Testis (tissue), 3 donors: Measurements from ENCODE around the gene PARVG. TPM values are rescaled to one million over a fixed set of nuclear protein-coding genes. Genes with fewer than 3 reads are reported as not detected.
A peak's percentile ranks its signal among the peaks of the same experiment; 100 is the strongest.

Experiments
- DNase-seq: peaks from one replicate; pipeline ENCODE4 v3.0.0-alpha.2; 2019
- H3K27ac ChIP-seq, 2 donors: fragments of 200-600 bp; sonication (generic); one replicate each; pipeline ENCODE4 v1.5.1; 2019
- H3K27me3 ChIP-seq: fragments of 200-600 bp; sonication (generic); one replicate; pipeline ENCODE4 v1.5.1; 2019
- H3K36me3 ChIP-seq: fragments of 200-600 bp; sonication (generic); one replicate; pipeline ENCODE4 v1.5.1; 2017; ENCODE audit warnings: low read depth; ENCODE audit errors: missing control alignments
- H3K4me1 ChIP-seq: fragments of 200-600 bp; sonication (generic); one replicate; pipeline ENCODE4 v1.5.1; 2019
- H3K4me3 ChIP-seq, 2 donors: fragments of 200-600 bp; sonication (generic); one replicate each; pipeline ENCODE4 v1.5.1; 2017 to 2019
- H3K9me3 ChIP-seq: fragments of 200-600 bp; sonication (generic); one replicate; pipeline ENCODE4 v1.5.1; 2017
- POLR2A ChIP-seq: fragments of 450-650 bp; IDR thresholded peaks from one replicate; pipeline ENCODE4 v1.6.1; 2017; ENCODE audit warnings: antibody characterized with exemption, mild to moderate bottlenecking, moderate library complexity
- WGBS, 2 donors: methylation state at CpG; one replicate each; pipeline ENCODE4 v1.1.5; 2018; 5-methylcytosine and 5-hydroxymethylcytosine counted together
- intact Hi-C: fragments of 100-400 bp; cut with DNase I; formaldehyde crosslinking; loops from one replicate; pipeline ENCODE4 v1.15.1; 2023; ENCODE audit warnings: low total_unique reads
- polyA plus RNA-seq: library from polyadenylated mRNA; stranded (reverse); fragments of 350-450 nt; fragmentation: Illumina TruSeq; extraction: RNeasy Lipid Tissue Mini Kit (QIAGEN cat#74804); gene quantifications from one replicate; pipeline ENCODE4 v1.2.3, GENCODE V29; 2014; ENCODE audit warnings: low read depth, low replicate concordance; ENCODE audit not compliant: insufficient read depth
- total RNA-seq, 2 donors: library from RNA; depleted of rRNA; stranded (reverse); fragments of >200 nt; gene quantifications; one replicate each; pipeline ENCODE4 v1.2.3, GENCODE V29; 2016
- TF ChIP-seq, protein P1 (sequence below), 3 experiments: fragments of 450-650 bp in 2 of 3; fragments of 200-600 bp in 1 of 3; sonication (generic) in 1 of 3; IDR thresholded peaks; one replicate each; pipeline ENCODE4 v1.5.1; 2016 to 2019; ENCODE audit warnings: antibody characterized with exemption in 3 of 3, mild to moderate bottlenecking in 2 of 3, moderate library complexity in 1 of 3

PARVG gene
- total and polyA plus RNA-seq, 3 donors from 2014 or later: 7.2 to 14.1 (median 9.7) TPM

GRCh38 chr22:44191036-44191454, 10.3 kb downstream of the PARVG start:
- Histone ChIP-seq H3K9me3 (no peaks in the 10 kb centered on the region), H3K4me3 (no peak overlapping the region), H3K36me3 (no peaks in the 10 kb centered on the region), H3K4me1 (no peaks in the 10 kb centered on the region), H3K27me3 (no peaks in the 10 kb centered on the region), H3K27ac (no peak overlapping the region)
- WGBS, 2 donors: 52 to 82% methylated on average over 2 to 9 of the region's 9 CpGs
- DNase-seq: no peak
- intact Hi-C loops: no loop called here
- TF ChIP-seq POLR2A: no peak
- TF ChIP-seq, protein P1, sequence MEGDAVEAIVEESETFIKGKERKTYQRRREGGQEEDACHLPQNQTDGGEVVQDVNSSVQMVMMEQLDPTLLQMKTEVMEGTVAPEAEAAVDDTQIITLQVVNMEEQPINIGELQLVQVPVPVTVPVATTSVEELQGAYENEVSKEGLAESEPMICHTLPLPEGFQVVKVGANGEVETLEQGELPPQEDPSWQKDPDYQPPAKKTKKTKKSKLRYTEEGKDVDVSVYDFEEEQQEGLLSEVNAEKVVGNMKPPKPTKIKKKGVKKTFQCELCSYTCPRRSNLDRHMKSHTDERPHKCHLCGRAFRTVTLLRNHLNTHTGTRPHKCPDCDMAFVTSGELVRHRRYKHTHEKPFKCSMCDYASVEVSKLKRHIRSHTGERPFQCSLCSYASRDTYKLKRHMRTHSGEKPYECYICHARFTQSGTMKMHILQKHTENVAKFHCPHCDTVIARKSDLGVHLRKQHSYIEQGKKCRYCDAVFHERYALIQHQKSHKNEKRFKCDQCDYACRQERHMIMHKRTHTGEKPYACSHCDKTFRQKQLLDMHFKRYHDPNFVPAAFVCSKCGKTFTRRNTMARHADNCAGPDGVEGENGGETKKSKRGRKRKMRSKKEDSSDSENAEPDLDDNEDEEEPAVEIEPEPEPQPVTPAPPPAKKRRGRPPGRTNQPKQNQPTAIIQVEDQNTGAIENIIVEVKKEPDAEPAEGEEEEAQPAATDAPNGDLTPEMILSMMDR (IDR thresholded peaks at IDR 0.05): no peak

- peak; percentile 37 for DNase-seq
- Histone ChIP-seq H3K36me3 (no peaks in the 10 kb centered on the region), H3K9me3 (no peaks in the 10 kb centered on the region), H3K4me3 (no peak overlapping the region), H3K27me3 (no peaks in the 10 kb centered on the region), H3K27ac (no peak overlapping the region), H3K4me1 (no peaks in the 10 kb centered on the region)
- intact Hi-C loops: no loop called here
- no peak for TF ChIP-seq POLR2A
- TF ChIP-seq, protein P1 (IDR thresholded peaks at IDR 0.05): no peak
- 82 to 85% methylated on average over 6 to 8 of the region's 8 CpGs for WGBS, 2 donors
Measured at GRCh38 chr22:44192098-44192815, 11.5 kb downstream of the PARVG start.

DNA sequence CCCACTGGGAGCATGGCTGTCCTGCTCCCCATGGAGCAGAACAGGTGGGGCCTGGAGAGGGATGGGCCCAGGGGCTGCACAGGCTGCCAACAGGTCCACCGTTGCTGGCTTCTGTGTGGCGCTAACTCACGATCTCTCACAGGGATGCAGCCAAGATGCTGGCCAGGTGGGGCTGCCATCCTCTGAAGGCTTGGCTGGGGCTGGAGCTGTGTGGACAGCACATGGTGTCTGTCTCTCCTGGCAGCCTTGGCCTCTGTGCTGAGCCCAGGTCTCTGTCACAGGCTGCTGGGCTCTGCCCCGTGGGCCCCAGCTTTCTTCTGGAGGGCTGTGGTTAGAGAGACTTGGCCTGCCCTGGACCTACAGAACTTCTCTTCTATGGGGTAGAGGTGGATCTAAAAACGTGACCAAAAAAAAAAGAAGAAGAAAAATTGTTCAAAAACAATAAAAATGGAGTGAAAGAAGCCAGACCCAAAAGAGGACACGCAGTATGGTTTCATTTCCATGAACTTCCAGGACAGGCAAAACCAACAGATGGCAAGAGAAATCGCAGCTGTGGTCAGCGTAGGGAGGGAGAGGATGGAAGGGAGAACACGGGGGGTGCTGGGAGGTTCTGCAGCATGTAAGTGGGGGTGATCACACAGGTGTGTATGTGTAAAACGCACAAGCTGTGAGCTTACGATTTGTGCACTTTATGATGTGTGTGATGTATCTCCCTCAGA, 12.2 kb downstream of the PARVG start:
- intact Hi-C loops: no loop called here
- H3K36me3 ChIP-seq: no peaks in the 10 kb centered on the region
- H3K27me3 ChIP-seq: no peaks in the 10 kb centered on the region
- TF ChIP-seq, protein P1 (IDR thresholded peaks at IDR 0.05): no peak
- TF ChIP-seq POLR2A: no peak
- WGBS, 2 donors: 68% methylated on average over 10 to 11 of the region's 11 CpGs
- no peak for DNase-seq
- H3K4me3 ChIP-seq: no peak overlapping the region
- H3K27ac ChIP-seq: no peak overlapping the region
- H3K4me1 ChIP-seq: no peaks in the 10 kb centered on the region
- no peaks in the 10 kb centered on the region for H3K9me3 ChIP-seq

GRCh38 chr22:44193535-44193891, 12.8 kb downstream of the PARVG start:
- Histone ChIP-seq H3K9me3 (no peaks in the 10 kb centered on the region), H3K4me3 (no peak overlapping the region), H3K27me3 (no peaks in the 10 kb centered on the region), H3K27ac (no peak overlapping the region), H3K4me1 (no peaks in the 10 kb centered on the region), H3K36me3 (no peaks in the 10 kb centered on the region)
- intact Hi-C loops: no loop called here
- WGBS, 2 donors: 65 to 69% methylated on average over 4 of the region's 4 CpGs
- DNase-seq: no peak
- TF ChIP-seq POLR2A: no peak
- TF ChIP-seq, protein P1 (IDR thresholded peaks at IDR 0.05): no peak
